GM23338 (cell line): Measurements from ENCODE around the gene L3MBTL4. TPM values are rescaled to one million over a fixed set of nuclear protein-coding genes. Genes with fewer than 3 reads are reported as not detected.

ENCODE experiments used
- ATAC-seq: fragments of 200-7000 bp; cut with Tn5 transposase; 3 replicates; pipeline ENCODE4 v1.9.1; 2020
- DNase-seq: peaks from one replicate; pipeline ENCODE4 v3.0.0-alpha.2; 2015; ENCODE audit warnings: low spot score
- H2AFZ ChIP-seq: fragments of 200-600 bp; sonication (generic); 2 replicates; pipeline ENCODE4 v1.8.0; 2016; ENCODE audit warnings: antibody characterized with exemption, mild to moderate bottlenecking, moderate library complexity
- H3F3A ChIP-seq: fragments of 200-600 bp; sonication (generic); replicated peaks from 2 replicates; pipeline ENCODE4 v1.8.0; 2017; ENCODE audit warnings: antibody characterized with exemption, mixed run types, low read depth
- H3K27ac ChIP-seq: fragments of 200-600 bp; sonication (generic); 2 replicates; pipeline ENCODE4 v1.6.1; 2016; ENCODE audit warnings: low read depth
- H3K27me3 ChIP-seq: fragments of 200-600 bp; sonication (generic); 2 replicates; pipeline ENCODE4 v1.8.0; 2016; ENCODE audit warnings: mild to moderate bottlenecking, mixed run types, moderate library complexity; ENCODE audit not compliant: insufficient read depth
- H3K36me3 ChIP-seq: fragments of 200-600 bp; sonication (generic); 2 replicates; pipeline ENCODE4 v1.8.0; 2016; ENCODE audit warnings: mild to moderate bottlenecking; ENCODE audit not compliant: insufficient read depth
- H3K4me1 ChIP-seq: fragments of 200-600 bp; sonication (generic); 2 replicates; pipeline ENCODE4 v1.8.0; 2016; ENCODE audit warnings: mild to moderate bottlenecking, moderate library complexity; ENCODE audit not compliant: insufficient read depth
- H3K4me2 ChIP-seq: fragments of 200-600 bp; sonication (generic); 2 replicates; pipeline ENCODE4 v1.7.1; 2017; ENCODE audit warnings: mixed run types
- H3K4me3 ChIP-seq: fragments of 200-600 bp; sonication (generic); 2 replicates; pipeline ENCODE4 v1.6.1; 2016; ENCODE audit warnings: mixed run types
- H3K79me2 ChIP-seq: fragments of 200-600 bp; sonication (generic); replicated peaks from 2 replicates; pipeline ENCODE4 v1.8.0; 2017; ENCODE audit warnings: mild to moderate bottlenecking; ENCODE audit not compliant: insufficient read depth
- H3K9me2 ChIP-seq: fragments of 200-600 bp; sonication (generic); 2 replicates; pipeline ENCODE4 v1.8.0; 2017; ENCODE audit not compliant: insufficient read depth
- H4K20me1 ChIP-seq: fragments of 200-600 bp; sonication (generic); replicated peaks from 2 replicates; pipeline ENCODE4 v1.8.0; 2017; ENCODE audit warnings: mild to moderate bottlenecking; ENCODE audit not compliant: insufficient read depth
- H3K27ac Mint-ChIP-seq: 2 replicates; pipeline ENCODE4 v1.8.0; 2020; ENCODE audit warnings: inconsistent platforms, mild to moderate bottlenecking, moderate library complexity, mixed read lengths
- H3K27me3 Mint-ChIP-seq: 3 replicates; pipeline ENCODE4 v1.8.0; 2022; ENCODE audit warnings: low read depth, mild to moderate bottlenecking, moderate library complexity, mixed read lengths, inconsistent platforms; ENCODE audit not compliant: insufficient read depth, poor library complexity
- H3K36me3 Mint-ChIP-seq: 3 replicates; pipeline ENCODE4 v1.8.0; 2021; ENCODE audit warnings: low read depth, mild to moderate bottlenecking, inconsistent platforms, moderate library complexity, mixed read lengths
- H3K4me1 Mint-ChIP-seq: 3 replicates; pipeline ENCODE4 v1.8.0; 2020; ENCODE audit warnings: mild to moderate bottlenecking, inconsistent platforms, mixed read lengths
- H3K4me3 Mint-ChIP-seq: 3 replicates; pipeline ENCODE4 v1.8.0; 2021; ENCODE audit warnings: moderate library complexity, mild to moderate bottlenecking, inconsistent platforms, mixed read lengths
- H3K9me3 Mint-ChIP-seq: 3 replicates; pipeline ENCODE4 v1.8.0; 2020; ENCODE audit warnings: moderate library complexity, mild to moderate bottlenecking, inconsistent platforms, mixed read lengths
- CREB1 ChIP-seq: fragments of 250-450 bp; sonication (Bioruptor Pico); IDR thresholded peaks from 2 replicates; pipeline ENCODE4 v1.5.0; 2020; ENCODE audit warnings: low read depth, mild to moderate bottlenecking, moderate library complexity
- CTCF ChIP-seq, 2 experiments: fragments of 200-600 bp in 1 of 2; sonication (generic) in 1 of 2; conservative IDR thresholded peaks; 2 replicates each; pipeline versions ENCODE4 v1.5.1 to v1.6.1; 2016 to 2017; ENCODE audit warnings: antibody characterized with exemption in 2 of 2, low read depth in 2 of 2, mild to moderate bottlenecking in 2 of 2, moderate library complexity in 1 of 2
- EZH2 ChIP-seq: fragments of 200-600 bp; sonication (generic); IDR thresholded peaks from one replicate; pipeline ENCODE4 v1.8.0; 2017; ENCODE audit warnings: antibody characterized with exemption, mild to moderate bottlenecking, low read depth; ENCODE audit not compliant: unreplicated experiment
- EZH2phosphoT487 ChIP-seq: fragments of 200-600 bp; sonication (generic); IDR thresholded peaks from one replicate; pipeline ENCODE4 v1.8.1; 2018; ENCODE audit warnings: antibody characterized with exemption; ENCODE audit not compliant: unreplicated experiment
- JUNB ChIP-seq: IDR thresholded peaks from one replicate; pipeline ENCODE4 v1.6.1; 2016; ENCODE audit warnings: antibody characterized with exemption; ENCODE audit not compliant: unreplicated experiment
- NANOG ChIP-seq: IDR thresholded peaks from 2 replicates; pipeline ENCODE4 v1.6.1; 2016; ENCODE audit warnings: antibody characterized with exemption, borderline replicate concordance
- POLR2AphosphoS5 ChIP-seq: IDR thresholded peaks from 2 replicates; pipeline ENCODE4 v1.6.1; 2016; ENCODE audit warnings: antibody characterized with exemption, low read depth
- REST ChIP-seq: IDR thresholded peaks from one replicate; pipeline ENCODE4 v1.6.1; 2018; ENCODE audit warnings: antibody characterized with exemption; ENCODE audit not compliant: unreplicated experiment
- STAT1 ChIP-seq: IDR thresholded peaks from one replicate; pipeline ENCODE4 v1.6.1; 2016; ENCODE audit warnings: antibody characterized with exemption; ENCODE audit not compliant: unreplicated experiment
- ZNF114 ChIP-seq: fragments of 250-450 bp; sonication (Bioruptor Pico); IDR thresholded peaks from 2 replicates; pipeline ENCODE4 v1.5.0; 2020; ENCODE audit warnings: mild to moderate bottlenecking, moderate library complexity
- ZNF331 ChIP-seq: fragments of 250-450 bp; sonication (Bioruptor Pico); IDR thresholded peaks from 2 replicates; pipeline ENCODE4 v1.5.0; 2020; ENCODE audit warnings: low read depth, mild to moderate bottlenecking, moderate library complexity
- ZNF462 ChIP-seq: fragments of 250-450 bp; sonication (Bioruptor Pico); IDR thresholded peaks from 2 replicates; pipeline ENCODE4 v1.5.0; 2020; ENCODE audit warnings: mild to moderate bottlenecking, moderate library complexity
- polyA plus RNA-seq: library from polyadenylated mRNA; unstranded; fragments of >200 nt; fragmentation: Nextera tagmentation; extraction: Ambion mirVana; gene quantifications from 2 replicates; pipeline ENCODE4 v1.2.1, GENCODE V29; 2016
- total RNA-seq: library from RNA; depleted of rRNA; stranded (reverse); fragments of >200 nt; shearing (Covaris generic); gene quantifications from 2 replicates; pipeline ENCODE4 v1.2.3, GENCODE V29; 2014
- TF ChIP-seq, protein P1 (sequence below): IDR thresholded peaks from 2 replicates; pipeline ENCODE4 v1.6.1; 2016; ENCODE audit warnings: antibody characterized with exemption

L3MBTL4 gene
- total and polyA plus RNA-seq, 2 experiments from 2014 or later: 0.48 to 2.8 TPM

- Histone ChIP-seq H3K4me3 (no peak overlapping the region), H3K4me2 (no peak overlapping the region), H3K9me2 (0 out of 2 replicates have a peak, but pooled peaks cover 7% of the 10 kb centered on the region), H3K4me1 (no peaks in the 10 kb centered on the region), H3F3A (no peaks in the 10 kb centered on the region), H3K27ac (no peak overlapping the region), H4K20me1 (no peaks in the 10 kb centered on the region), H2AFZ (no peak overlapping the region), H3K79me2 (no peaks in the 10 kb centered on the region), H3K27me3 (no peaks in the 10 kb centered on the region), H3K36me3 (no peaks in the 10 kb centered on the region; the same call in 1 of the 2 replicates)
- ATAC-seq (no peak), DNase-seq (no peak)
- Mint-ChIP-seq H3K27ac (no peak overlapping the region), H3K4me3 (no peak overlapping the region), H3K27me3 (peaks cover 2% of the 10 kb centered on the region), H3K4me1 (peaks cover 4% of the 10 kb centered on the region; the same call in 2 of the 3 replicates), H3K36me3 (no peaks in the 10 kb centered on the region), H3K9me3 (peaks cover 5% of the 10 kb centered on the region; the same call in 1 of the 3 replicates)
- TF ChIP-seq, protein P1, sequence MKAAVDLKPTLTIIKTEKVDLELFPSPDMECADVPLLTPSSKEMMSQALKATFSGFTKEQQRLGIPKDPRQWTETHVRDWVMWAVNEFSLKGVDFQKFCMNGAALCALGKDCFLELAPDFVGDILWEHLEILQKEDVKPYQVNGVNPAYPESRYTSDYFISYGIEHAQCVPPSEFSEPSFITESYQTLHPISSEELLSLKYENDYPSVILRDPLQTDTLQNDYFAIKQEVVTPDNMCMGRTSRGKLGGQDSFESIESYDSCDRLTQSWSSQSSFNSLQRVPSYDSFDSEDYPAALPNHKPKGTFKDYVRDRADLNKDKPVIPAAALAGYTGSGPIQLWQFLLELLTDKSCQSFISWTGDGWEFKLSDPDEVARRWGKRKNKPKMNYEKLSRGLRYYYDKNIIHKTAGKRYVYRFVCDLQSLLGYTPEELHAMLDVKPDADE: no peak
- TF ChIP-seq ZNF462 (no peak), REST (no peak), ZNF331 (CRISPR knock-in tag) (no peak), EZH2 (no peak), STAT1 (no peak), CREB1 (no peak), POLR2AphosphoS5 (no peak), ZNF114 (CRISPR knock-in tag) (no peak), CTCF (conservative IDR thresholded peaks at IDR 0.05; ENCODE audit: low read depth in 2 of 2) (no peak), NANOG (no peak), JUNB (no peak), EZH2phosphoT487 (no peak)
These were observed 410.0 kb downstream of the L3MBTL4 start for GRCh38 chr18:6004683-6005082.
